Measurements from ENCODE around the gene PPHLN1.

DNA sequence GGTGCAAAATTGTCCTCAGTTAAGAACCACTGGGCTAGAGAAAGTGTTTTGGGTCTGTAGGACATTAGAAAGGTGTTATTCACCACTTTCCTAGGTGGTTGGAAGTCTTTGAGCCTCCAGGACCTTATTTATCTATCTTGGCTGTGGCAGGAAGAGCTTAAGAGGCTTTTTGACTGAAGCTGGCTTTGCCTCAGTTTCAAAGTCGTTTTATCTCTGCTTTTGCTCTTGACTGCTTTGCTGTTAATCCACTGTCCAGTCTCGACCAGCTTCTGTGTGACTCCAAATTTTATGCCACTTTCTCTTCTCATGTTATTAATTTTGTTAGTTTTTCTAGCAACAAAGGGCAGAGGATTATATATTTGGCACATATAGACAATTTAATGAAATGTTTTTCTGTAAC, 60.3 kb downstream of the PPHLN1 start:
- no peak for TF ChIP-seq POLR2A (IDR thresholded peaks at IDR 0.05)
- TF ChIP-seq, protein P1, sequence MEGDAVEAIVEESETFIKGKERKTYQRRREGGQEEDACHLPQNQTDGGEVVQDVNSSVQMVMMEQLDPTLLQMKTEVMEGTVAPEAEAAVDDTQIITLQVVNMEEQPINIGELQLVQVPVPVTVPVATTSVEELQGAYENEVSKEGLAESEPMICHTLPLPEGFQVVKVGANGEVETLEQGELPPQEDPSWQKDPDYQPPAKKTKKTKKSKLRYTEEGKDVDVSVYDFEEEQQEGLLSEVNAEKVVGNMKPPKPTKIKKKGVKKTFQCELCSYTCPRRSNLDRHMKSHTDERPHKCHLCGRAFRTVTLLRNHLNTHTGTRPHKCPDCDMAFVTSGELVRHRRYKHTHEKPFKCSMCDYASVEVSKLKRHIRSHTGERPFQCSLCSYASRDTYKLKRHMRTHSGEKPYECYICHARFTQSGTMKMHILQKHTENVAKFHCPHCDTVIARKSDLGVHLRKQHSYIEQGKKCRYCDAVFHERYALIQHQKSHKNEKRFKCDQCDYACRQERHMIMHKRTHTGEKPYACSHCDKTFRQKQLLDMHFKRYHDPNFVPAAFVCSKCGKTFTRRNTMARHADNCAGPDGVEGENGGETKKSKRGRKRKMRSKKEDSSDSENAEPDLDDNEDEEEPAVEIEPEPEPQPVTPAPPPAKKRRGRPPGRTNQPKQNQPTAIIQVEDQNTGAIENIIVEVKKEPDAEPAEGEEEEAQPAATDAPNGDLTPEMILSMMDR (IDR thresholded peaks at IDR 0.05), result no peak
